Nephron (organoid): ENCODE results near the gene TOE1.
A peak's percentile ranks its signal among the peaks of the same experiment; 100 is the strongest.

Source experiments
- H3K27ac Mint-ChIP-seq, 3 experiments: 2 replicates each; pipeline ENCODE4 v1.8.0; 2020; ENCODE audit warnings: mixed read lengths in 3 of 3, mild to moderate bottlenecking in 2 of 3, moderate library complexity in 1 of 3
- H3K27me3 Mint-ChIP-seq: 2 replicates; pipeline ENCODE4 v1.8.0; 2021; ENCODE audit warnings: low read depth, mild to moderate bottlenecking, moderate library complexity, mixed read lengths
- H3K36me3 Mint-ChIP-seq: 2 replicates; pipeline ENCODE4 v1.8.0; 2020; ENCODE audit warnings: low read depth, mixed read lengths
- H3K4me1 Mint-ChIP-seq: 2 replicates; pipeline ENCODE4 v1.8.0; 2020; ENCODE audit warnings: mixed read lengths
- H3K4me3 Mint-ChIP-seq, 3 experiments: 2 replicates each; pipeline ENCODE4 v1.8.0; 2020; ENCODE audit warnings: mild to moderate bottlenecking in 3 of 3, mixed read lengths in 3 of 3, moderate library complexity in 2 of 3
- H3K9me3 Mint-ChIP-seq: 2 replicates; pipeline ENCODE4 v1.8.0; 2020; ENCODE audit warnings: mixed read lengths
- TF ChIP-seq, protein P1 (sequence below), 3 experiments: fragments of 200-600 bp; sonication (generic); IDR thresholded peaks; one replicate each; pipeline ENCODE4 v1.5.0; 2021; ENCODE audit warnings: antibody characterized with exemption in 3 of 3; ENCODE audit not compliant: unreplicated experiment in 3 of 3

TOE1 gene

DNA sequence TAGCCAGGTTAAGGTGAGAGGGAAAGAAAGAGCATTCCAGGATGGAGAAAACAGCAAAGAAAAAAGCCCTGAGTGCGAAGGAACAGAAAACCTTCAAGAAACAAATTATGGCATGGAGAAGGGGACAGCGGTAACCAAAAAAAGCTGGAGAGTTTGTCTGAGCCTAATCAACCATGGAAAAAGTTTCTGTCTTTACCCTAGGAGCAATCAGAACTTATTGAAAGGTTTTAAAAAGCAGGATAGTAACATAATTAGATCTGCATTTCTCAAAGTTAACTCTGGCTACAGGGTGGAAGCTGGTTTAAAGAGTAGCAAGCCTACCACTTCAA, 39.3 kb upstream of the TOE1 start:
- Mint-ChIP-seq H3K27me3 (no peaks in the 10 kb centered on the region), H3K9me3 (no peaks in the 10 kb centered on the region), H3K4me3 (peak overlapping the region; percentile 64 to 80 (median 70)), H3K27ac (peak overlapping the region; percentile 36 to 80 (median 39)), H3K4me1 (peaks cover 31% of the 10 kb centered on the region), H3K36me3 (no peaks in the 10 kb centered on the region)
- TF ChIP-seq, protein P1, sequence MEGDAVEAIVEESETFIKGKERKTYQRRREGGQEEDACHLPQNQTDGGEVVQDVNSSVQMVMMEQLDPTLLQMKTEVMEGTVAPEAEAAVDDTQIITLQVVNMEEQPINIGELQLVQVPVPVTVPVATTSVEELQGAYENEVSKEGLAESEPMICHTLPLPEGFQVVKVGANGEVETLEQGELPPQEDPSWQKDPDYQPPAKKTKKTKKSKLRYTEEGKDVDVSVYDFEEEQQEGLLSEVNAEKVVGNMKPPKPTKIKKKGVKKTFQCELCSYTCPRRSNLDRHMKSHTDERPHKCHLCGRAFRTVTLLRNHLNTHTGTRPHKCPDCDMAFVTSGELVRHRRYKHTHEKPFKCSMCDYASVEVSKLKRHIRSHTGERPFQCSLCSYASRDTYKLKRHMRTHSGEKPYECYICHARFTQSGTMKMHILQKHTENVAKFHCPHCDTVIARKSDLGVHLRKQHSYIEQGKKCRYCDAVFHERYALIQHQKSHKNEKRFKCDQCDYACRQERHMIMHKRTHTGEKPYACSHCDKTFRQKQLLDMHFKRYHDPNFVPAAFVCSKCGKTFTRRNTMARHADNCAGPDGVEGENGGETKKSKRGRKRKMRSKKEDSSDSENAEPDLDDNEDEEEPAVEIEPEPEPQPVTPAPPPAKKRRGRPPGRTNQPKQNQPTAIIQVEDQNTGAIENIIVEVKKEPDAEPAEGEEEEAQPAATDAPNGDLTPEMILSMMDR (IDR thresholded peaks at IDR 0.05; ENCODE audit: unreplicated experiment in 3 of 3), result no peak

DNA sequence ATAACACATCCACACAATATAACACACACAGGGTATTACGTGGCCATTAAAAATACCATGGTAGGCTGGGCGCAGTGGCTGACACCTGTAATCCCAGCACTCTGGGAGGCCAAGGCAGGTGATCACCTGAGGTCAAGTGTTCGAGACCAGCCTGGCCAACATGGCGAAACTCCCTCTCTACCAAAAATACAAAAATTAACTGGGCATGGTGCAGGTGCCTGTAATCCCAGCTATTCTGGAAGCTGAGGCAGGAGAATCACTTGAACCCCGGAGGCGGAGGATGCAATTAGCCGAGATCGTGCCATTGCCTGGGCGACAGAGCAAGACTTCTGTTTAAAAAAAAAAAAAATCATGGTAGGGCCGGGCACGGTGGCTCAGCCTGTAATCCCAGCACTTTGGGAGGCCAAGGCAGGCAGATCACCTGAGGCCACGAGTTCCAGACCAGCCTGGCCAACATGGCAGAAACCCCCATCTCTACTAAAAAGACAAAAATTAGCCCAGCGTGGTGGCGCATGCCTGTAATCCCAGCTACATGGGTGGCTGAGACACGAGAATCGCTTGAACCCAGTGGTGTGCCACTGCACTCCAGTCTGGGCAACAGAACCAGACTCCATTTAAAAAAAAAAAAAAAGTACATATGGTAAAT, 37.3 kb upstream of the TOE1 start:
- Mint-ChIP-seq H3K27me3 (no peaks in the 10 kb centered on the region), H3K27ac (peak overlapping the region in 1 of 3 experiments; percentile 54), H3K36me3 (no peaks in the 10 kb centered on the region), H3K9me3 (no peaks in the 10 kb centered on the region), H3K4me1 (peaks cover 34% of the 10 kb centered on the region), H3K4me3 (peak overlapping the region; percentile 69 to 85 (median 81))
- TF ChIP-seq, protein P1 (IDR thresholded peaks at IDR 0.05; ENCODE audit: unreplicated experiment in 3 of 3), result no peak

DNA sequence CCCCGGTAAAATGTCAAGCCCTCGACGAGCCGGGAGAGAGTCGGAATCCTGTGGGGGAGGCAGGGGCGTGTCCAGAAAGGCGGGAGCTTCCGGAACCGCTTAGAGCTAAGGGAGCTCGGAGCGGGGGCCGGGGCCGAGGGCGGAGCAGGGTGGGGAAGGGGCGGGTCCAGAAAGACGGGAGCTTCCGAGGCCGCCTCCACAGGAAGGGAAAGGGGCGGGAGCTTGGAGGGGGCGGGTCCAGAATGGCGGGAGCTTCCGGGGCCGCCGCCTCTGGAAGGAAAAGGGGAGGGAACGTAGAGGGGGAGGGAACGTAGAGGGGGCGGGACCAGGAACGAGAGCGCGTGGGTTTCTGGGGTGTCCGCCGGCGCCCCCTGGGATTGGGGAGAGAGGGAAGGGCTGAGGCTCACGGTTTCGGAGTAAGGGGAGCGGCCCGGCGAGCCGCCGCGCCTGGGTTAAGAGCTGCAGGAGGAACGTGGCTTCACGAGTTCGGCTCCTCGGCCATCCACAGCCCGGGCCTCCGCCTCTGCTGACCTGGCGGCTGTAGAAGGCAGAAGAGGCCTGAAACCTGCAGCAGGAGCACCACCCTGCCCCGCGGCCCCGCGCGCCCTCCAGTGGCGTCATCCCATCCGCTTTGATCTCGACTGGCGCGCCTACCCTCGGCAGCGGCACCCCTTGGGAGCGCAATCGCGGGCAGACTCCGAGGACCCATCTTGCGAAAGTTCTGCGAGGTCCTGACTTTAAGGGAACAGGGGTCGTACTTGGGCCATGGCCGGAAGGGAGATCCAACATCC, 36.3 kb upstream of the TOE1 start:
- Mint-ChIP-seq H3K4me1 (peaks cover 31% of the 10 kb centered on the region), H3K27ac (peak overlapping the region; percentile 96 to 99 (median 98)), H3K27me3 (no peaks in the 10 kb centered on the region), H3K36me3 (no peaks in the 10 kb centered on the region), H3K9me3 (no peaks in the 10 kb centered on the region), H3K4me3 (peak overlapping the region; percentile 94 to 95 (median 94))
- TF ChIP-seq, protein P1 (IDR thresholded peaks at IDR 0.05; ENCODE audit: unreplicated experiment in 3 of 3), result peak; percentile 55 to 73 (median 60)

DNA sequence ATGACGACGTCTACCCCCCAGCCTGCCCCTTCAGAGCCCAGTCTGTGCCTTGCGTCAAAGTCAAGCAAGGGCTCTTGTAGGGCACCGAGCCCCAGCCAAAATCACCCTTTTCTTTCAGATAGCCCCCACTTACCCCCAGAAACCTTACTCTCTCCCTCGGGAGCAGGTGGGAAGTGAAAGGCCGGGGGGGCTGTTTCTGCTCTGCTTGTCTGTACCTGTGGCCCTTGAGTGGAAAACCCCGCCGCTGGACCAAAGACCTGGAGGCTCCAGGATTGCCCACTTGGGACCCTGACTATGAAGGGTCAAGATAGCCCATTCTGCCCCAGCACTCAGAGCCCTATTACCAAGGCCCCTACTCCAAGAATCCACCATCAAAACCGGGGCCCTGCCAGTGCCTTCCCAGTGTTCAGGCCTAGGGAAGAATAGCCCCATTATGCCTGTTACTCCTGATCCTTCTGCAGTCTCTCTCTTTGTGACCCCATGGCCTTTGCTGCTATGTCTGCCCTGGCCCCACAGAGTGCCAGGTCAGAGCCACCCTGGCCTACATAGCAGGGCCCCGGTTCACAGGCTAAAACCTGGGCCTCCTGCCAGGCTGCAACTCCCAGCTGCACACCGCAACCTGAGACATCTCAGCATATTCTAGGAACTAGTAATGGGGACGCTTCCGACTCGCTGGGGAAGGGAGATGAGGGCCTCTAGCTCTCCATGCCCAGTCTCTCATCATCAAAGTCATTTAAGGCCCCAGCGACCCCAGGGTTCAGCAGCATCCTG, 35.5 kb upstream of the TOE1 start:
- no peaks in the 10 kb centered on the region for H3K9me3 Mint-ChIP-seq
- H3K36me3 Mint-ChIP-seq, result no peaks in the 10 kb centered on the region
- TF ChIP-seq, protein P1 (IDR thresholded peaks at IDR 0.05; ENCODE audit: unreplicated experiment in 3 of 3), result peak in 1 of 3 experiments; percentile 5
- peaks cover 31% of the 10 kb centered on the region for H3K4me1 Mint-ChIP-seq
- H3K27me3 Mint-ChIP-seq, result no peaks in the 10 kb centered on the region
- peak overlapping the region; percentile 94 to 95 (median 94) for H3K4me3 Mint-ChIP-seq
- H3K27ac Mint-ChIP-seq, result peak overlapping the region; percentile 96 to 99 (median 98)

DNA sequence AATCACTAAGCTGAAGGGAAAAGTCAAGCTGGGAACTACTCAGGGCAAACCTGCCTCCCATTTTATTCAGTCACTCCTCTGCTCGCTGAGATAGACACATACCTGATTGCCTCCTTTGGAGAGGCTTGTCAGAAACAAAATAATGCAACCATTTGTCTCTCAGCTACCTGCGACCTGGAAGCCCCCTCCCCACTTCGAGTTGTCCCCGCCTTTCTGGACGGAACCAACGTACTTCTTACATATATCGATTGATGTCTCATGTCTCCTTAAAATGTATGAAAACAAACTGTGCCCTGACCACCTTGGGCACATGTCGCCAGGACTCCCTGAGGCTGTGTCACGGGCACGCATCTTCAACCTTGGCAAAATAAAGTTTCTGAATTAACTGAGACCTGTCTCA, 34.7 kb upstream of the TOE1 start:
- Mint-ChIP-seq H3K36me3 (no peaks in the 10 kb centered on the region), H3K4me1 (peaks cover 29% of the 10 kb centered on the region), H3K27me3 (no peaks in the 10 kb centered on the region), H3K9me3 (no peaks in the 10 kb centered on the region), H3K27ac (peak overlapping the region; percentile 96 to 99 (median 98)), H3K4me3 (peak overlapping the region; percentile 94 to 95 (median 94))
- TF ChIP-seq, protein P1 (IDR thresholded peaks at IDR 0.05; ENCODE audit: unreplicated experiment in 3 of 3), result no peak
